ENCODE measurements around the gene CFAP210. TPM values are rescaled to one million over a fixed set of nuclear protein-coding genes. Genes with fewer than 3 reads are reported as not detected.
A peak's percentile ranks its signal among the peaks of the same experiment; 100 is the strongest.

The CFAP210 gene
- total RNA-seq, 1 donor from 2014 or later = not detected

DNA sequence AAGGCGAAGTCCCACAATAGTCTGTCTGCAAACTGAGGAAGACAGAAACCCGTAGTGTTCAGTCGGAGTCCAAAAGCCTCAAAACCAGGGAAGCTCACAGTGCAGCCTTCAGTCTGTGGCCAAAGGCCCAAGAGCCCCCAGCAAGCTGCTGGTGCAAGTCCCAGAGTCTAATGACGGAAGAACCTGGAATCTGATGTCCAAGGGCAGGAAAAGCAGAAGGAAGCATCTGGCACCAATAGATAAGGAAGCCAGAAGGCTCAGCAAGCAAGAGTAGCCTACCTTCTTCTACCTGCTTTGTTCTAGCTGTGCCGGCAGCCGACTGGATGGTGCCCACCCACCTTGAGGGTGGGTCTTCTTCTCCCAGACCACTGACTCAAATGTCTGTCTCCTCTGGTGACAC is 21.8 kb downstream of the CFAP210 start:
- no peak for DNase-seq

DNA sequence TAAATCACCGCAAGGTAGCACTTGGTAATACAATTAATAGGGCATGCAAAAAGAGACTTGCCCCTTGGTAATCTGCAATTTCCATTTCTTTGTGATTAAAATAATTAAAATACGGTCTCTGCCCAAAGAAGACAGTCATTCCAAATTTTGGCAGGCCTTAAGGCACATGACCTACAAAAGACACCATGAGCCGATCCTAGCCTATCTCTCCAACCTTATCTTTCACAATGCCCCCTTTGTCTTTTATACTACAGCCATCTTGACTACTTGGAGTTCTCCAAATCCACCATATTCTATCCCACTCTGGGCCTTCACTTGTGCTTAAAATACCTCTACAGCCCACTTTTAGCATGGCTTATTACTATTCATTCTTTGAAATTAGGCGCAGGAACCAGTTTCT is 23.3 kb downstream of the CFAP210 start:
- DNase-seq = no peak

DNA sequence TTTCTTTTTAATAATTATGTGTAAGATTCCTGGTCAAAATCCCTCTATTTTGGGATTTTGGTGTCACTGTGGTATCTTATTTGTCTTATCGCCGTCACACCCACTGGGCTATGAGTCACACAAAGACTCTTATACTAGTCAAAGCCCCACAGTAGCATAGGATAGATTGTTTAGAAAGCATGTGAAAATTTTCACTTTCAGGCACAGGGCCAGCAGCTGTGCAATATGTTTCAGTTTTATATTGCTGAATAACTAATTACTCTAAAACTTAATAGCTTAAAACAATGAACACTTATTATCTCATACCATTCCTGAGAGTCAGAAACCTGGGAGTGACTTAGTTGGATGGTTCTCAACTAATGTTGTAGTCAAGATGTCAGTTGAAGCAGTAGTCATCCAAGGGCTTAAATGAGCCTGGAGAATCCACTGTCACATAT is 24.0 kb downstream of the CFAP210 start:
- no peak for DNase-seq

DNA sequence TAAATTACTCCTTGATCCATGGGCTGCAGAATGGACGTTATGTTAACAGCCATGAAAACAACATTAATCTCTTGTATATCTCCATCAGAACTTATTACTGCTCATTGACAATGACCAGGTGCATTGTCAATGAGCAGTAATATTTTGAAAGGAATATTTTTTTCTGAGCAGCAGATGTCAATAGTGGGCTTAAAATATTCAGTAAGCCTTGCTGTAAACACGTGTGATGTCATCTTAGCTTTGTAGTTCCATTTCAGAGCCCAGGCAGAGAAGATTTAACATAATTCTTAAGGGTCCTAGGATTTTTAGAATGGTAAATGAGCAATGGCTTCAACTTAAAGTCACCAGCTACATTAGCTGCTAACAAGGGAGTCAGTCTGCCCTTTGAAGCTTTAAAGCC is 26.6 kb downstream of the CFAP210 start:
- DNase-seq = no peak

DNA sequence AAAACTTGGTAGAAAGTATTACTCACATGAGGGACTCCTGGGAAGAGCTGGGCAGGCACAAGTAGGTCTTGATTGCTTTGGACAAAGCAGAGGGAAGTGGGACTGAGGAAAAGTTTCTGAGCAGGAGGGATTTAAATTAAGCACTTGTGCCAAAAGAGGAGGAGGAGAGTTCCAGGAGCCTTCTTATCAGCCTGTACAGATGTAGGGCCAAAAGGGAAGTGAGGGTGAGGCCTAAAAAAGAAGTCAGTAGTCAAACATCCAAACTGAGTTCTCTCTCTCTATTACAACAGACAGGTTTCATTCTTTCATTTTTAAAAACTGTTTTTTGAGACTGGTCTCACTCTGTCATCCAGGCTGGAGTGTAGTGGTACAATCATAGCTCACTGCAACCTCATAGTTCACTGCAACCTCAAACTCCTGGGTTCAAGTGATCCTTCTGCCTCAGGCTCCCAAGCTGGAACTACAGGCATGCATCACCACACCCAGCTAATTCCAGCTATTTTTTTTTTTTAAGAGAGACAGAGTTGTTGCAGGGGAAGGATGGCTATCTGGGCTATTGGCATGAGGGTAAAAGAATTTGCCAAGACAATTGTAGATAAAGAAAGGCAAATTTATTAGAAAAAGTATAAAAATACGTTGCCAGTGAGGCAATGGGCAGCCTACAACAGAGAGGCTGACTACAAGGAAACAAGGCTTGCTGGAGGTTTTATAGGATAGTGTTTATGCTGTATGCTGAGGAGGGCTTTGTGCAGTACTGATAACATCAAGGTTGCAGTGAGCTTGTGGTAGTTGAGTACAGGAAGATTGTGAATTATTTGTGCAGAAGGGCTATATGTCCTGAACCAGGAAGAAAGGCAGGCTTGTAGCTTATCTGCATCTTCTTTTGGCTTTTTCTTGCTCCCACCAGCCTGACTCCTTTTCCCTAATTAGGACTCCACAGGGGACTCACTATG is 29.0 kb downstream of the CFAP210 start:
- DNase-seq = no peak

DNA sequence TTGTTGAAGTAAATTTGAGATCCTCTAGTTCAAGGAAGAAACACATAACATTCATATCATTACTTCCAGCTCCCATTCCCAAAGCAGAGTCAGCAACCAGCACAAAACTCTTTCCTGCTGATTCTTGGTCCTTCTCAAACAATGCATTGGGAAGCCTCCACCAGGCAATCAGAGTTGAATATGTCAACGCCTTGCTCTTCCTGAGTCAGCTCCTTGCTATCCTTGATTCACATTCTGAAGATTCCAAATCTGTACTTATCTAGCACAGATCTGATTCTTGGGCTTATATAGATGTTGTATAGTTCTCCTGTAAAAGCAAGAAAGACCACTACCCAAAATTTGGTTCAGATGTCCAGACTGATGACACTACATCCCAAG is 29.6 kb downstream of the CFAP210 start:
- no peak for DNase-seq

DNA sequence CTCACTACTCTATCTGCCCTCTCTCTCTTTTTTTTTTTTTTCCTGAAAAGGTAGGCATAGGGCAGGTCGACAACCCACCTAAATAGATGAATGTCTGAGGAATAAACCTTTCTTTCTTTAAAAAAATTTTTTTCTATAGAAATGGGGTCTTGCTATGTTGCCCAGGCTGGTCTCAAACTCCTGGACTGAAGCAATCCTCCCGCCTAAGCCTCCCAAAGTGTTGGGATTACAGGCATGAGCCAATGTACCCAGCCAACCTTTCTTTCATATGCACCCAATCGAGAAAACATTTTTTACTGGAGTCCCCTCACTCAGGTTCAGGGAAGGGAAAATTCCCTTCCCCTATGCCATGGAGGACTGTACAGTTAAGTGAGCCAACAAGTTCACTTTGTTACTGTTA is 31.0 kb downstream of the CFAP210 start:
- DNase-seq = no peak

DNA sequence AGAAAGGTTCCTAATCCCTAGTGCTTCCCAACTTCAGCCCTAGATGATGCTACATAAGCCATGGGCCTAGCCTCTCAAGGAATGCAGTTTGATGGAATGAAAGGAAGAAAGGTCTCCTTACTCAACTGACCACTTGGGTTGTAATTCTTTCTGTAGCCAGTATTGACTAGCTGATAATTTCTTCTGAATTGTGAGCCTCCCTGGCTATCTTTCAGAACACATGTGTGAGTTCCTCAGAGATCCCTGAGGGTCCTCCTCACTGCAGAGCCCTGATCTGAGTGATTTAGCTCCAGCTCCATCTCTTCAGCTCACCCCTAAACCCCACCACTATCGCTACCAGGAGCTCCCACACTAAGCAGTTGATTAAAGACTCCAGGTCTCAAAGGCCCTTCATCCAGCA is 31.5 kb downstream of the CFAP210 start:
- no peak for DNase-seq

DNA sequence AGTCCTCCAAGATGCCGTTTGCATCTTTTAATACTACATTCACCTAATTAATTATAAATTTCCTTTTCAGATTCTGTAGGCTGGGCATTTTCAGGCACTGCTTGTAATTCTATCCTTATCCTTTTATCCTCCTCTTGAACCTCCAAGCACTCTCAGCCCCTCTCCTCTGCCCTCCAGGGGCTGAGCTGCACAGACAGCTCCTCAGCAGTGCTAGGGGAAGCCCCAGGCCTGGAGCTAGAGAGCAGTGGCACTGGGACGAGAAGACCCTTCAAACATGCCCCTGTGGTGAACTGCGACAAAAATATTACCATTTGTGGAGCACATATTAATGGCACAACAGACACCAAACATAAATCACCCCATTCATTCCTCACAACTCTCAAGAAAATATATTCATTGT is 32.9 kb downstream of the CFAP210 start:
- DNase-seq = no peak

DNA sequence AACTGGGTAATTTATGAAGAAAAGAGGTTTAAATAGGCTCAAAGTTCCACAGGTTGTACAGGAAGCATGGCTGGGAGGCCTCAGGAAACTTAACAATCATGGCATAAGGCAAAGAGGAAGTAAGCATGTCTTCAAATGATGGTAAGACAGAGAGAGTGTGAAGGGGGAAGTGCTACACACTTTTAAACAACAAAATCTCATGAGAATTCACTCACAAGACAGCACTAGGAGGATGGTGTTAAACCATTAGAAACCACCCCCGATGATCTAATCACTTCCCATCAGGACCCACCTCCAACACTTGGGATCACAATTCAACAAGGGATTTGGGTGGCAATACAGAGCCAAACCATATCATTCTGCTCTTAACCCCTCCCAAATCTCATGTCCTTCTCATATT is 34.9 kb downstream of the CFAP210 start:
- no peak for DNase-seq

DNA sequence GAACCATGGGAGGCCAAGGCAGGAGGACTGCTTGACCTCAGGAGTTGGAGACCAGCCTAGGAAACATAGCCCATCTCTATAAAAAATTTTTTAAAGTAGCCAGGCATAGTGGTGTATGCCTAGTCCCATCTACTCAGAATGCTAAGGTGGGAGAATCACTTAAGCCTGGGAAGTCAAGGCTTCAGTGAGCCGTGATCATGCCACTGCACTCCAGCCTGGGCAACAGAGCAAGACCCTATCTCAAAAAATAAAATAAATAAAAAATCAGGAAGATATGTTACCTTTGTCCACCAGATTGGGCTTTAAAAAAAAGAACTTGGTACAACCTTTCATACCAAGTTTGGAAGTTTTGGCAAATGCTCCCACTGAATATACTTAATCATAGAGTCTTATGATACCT is 35.3 kb downstream of the CFAP210 start:
- DNase-seq = no peak

DNA sequence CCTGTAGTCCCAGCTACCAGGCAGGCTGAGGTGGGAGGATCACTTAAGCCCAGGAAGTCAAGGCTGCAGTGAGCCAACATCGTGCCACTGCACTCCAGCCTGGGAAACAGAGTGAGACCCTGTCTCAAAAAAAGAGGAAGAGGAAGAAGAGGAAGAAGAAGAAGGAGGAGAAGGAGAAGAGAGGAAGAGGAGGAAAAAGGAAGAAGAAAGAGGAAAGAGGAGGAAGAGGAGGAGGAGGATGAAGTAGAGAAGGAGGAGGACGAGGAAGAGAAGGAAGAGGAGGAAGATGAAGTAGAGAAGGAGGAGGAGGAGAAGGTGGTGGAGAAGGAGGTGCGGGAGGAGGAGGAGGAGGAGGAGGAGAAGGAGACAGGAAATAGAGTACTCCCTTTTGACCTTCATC is 38.0 kb downstream of the CFAP210 start:
- DNase-seq = no peak

DNA sequence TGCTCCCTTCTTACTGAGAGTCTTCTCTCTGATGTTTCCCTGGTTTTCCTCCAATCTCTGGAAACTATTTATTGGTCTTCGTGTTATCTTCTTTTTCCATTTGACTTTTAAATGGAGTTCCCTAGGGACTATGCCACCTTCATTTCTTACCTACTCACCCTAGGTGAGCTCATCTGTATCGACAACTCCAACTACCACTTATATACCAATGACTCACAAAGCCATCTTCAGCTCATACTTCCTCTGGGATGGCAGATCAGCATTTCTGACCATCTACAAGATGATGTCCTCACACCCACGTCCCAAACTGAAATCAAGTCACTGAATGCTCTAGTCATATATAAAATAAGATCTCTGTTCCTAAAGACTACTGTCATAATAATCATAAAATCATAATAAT is 40.6 kb downstream of the CFAP210 start:
- DNase-seq = no peak

DNA sequence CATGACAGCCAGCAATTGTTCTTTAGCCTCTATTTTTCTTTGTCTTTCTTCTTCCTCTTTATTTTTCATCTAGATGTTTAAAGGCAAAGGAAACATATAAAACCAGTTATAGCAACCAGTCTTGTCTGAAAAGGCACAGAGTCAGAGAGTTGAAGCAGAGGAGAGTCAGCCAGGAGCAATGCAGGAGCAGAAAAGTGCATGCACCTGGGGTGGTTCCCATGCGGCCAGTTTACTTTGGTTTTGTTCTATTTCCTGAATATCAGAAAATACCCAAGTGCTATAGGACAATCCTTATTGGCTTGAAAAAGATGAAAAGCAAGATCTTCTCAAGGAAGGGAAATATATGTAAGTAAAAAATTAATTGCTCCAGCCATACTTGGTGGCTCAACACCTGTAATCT is 44.9 kb downstream of the CFAP210 start:
- DNase-seq = no peak

DNA sequence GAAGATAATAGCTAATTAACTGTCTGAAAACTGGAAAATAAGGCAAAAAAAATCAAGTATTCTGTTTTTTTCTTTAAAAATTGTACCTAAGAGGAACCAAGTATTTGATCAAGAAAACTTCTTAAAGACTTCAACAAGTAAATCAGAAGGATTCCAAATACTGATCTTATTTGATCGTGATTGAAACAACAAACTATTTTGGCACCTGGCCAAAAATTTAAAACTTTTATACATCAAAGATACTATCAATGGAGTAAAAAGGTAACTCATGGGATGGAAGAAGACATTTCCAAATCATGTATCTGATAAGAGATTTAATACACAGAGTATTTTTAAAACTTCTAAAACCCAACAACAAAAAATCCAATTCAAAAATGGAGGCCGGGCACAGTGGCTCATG is 46.7 kb downstream of the CFAP210 start:
- DNase-seq = no peak

DNA sequence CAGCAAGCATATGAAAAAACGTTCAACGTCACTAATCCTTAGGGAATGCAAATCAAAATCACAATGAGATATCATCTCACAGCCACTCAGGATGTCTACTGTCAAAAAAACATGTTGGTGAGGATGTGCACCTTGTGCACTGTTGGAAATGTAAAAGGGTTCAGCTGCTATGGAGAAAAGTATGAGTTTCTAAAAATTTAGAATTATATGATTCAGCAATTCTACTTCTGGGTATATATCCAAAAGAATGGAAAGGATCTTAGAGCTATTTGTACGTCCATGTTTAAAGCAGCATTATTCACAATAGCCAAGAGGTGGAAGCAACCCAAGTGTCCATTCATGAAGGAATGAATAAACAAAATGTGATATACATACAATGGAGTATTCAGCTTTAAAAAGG is 50.0 kb downstream of the CFAP210 start:
- no peak for DNase-seq

DNA sequence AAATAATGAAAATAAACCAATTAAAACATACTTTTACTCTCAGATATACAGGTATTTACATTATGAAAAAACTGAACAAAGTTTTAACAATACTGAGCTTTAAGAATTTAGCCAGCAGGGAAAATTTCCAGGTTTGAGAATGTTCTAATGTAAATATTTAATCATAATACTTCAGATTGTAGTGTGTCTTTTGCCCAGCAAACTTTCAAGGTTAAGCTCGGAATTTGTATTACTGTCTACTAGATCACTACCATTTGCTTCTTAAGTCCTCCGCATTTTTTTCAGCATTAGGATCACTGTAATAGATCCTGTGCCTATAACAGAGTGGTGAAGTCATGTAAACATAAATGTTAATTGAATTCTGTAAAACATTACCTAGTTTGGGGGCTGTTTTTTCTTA is 52.7 kb downstream of the CFAP210 start:
- DNase-seq = no peak

DNA sequence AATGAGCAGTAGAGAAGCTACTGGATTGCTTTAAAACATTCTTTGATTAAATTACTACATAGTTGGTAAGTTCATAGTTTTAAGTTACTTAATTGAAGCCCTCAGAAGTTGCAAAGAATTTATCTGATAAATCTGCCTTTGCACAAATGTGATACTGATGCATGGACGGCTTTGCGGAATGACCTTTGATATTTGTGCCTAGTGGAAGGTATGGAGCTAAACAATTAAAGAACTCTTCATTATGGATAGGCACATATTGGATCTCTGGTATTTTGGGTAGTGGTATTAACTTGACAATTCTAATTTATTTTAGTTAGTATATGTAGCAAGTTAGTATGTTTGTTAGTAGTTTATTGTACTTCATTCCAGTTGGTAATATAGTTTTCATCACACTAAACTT is 54.1 kb downstream of the CFAP210 start:
- no peak for DNase-seq

DNA sequence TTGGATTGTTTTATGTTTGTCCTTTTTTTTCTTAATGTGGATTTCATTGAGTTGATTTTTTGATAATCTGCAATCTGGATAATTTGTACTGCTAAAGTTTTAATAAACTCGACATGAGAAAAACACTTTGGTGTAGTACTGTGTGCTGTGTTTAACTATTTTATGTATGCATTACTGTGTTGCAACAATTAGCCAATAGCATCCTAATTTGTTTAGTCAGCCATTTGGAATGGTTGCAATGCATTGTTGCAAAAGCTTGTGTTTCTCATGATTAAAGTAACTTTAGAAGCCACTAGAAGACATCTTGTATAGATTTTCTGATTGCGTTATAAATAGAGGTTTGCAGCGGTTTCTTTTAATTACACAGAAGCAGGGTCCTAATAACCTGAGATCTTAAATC is 56.6 kb downstream of the CFAP210 start:
- DNase-seq = no peak

DNA sequence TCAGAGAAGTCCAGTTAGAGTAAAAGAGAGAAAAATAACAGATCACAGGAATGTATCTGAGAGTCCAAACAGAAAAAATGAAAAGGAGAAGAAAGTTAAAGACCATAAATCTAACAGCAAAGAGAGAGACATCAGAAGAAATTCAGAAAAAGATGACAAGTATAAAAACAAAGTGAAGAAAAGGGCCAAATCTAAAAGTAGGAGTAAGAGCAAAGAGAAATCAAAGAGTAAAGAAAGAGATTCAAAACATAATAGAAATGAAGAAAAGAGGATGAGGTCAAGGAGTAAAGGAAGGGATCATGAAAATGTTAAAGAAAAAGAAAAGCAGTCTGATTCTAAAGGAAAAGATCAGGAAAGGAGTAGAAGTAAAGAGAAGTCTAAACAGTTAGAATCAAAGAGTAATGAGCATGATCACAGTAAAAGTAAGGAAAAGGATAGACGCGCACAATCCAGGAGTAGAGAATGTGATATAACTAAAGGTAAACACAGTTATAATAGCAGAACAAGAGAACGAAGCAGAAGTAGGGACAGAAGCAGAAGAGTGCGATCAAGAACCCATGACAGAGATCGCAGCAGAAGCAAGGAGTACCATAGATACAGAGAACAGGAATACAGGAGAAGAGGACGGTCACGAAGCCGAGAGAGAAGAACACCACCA is 57.6 kb downstream of the CFAP210 start:
- DNase-seq = no peak

DNA sequence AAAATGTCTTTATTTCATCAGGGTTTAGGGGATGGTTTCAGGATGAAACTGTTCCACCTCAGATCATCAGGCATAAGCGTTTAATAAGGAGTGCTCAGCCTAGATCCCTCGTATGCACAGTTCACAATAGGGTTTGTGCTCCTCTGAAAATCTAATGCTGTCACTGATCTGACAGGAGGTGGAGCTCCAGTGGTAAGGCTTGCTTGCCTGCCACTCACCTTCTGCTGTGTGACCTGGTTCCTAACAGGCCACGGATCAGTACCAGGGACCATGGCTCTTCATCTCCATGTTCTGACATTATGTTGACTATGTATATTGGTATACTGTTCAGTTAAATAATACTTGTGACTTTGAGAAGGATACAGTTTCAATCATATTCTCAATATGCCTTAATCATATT is 68.4 kb downstream of the CFAP210 start:
- DNase-seq = peak; percentile 11

DNA sequence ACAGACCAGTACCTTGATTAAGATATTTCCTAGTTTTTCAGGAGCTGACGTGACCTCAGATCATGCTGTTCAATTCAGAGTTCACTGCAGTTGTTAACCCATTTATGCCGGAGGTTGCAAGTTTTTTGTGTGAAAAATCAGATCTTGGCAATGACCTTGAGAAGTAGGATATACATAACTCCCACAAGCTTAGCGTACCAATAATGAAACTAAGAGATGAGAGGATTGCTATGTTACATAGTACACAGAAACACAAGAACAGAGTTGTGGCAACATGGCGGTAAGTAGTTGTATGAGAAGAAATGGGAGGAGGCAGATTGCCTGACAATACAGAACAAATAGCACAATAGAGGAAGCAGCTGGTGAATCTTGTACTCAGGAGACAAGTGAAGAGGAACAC is 71.0 kb downstream of the CFAP210 start:
- no peak for DNase-seq

DNA sequence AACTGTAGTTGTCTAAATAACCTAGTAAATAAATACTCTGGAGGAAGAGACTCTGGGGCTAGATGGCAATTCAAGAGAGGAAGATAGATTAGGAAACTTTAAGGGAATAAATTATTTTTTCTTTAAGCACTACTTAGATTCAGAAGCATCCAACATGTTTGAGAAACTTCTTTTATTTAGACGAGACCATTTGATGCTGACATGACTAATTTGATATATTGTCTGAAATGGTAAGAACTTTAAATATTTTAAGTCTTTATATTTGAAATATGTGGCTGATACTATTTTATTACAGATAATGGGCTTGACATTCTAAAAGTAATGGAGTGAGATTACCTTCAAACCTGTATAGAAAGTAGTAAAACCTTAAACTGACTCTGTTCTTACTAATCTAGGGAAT is 73.7 kb downstream of the CFAP210 start:
- no peak for DNase-seq

DNA sequence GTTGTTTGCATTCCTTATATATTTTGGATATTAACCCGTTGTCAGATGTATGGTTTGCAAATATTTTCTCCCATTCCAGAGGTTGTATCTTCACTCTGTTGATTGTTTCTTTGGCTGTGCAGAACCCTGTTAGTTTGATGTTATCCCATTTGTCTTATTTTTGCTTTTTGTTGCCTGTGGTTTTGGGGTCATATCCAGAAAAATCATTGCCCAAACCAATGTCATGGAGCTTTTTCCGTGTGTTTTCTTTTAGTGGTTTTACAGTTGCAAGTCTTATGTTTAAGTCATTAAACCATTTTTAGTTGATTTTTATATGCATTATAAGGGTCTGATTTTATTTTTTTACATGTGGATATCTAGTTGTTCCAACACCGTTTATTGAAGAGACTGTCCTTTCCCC is 74.3 kb downstream of the CFAP210 start:
- no peak for DNase-seq
